HG03520 (cell line): ENCODE data around the gene CBX7.

Experiments
- ATAC-seq: cut with Tn5 transposase; IDR thresholded peaks from one replicate; pipeline ENCODE4 v1.9.1; 2021; ENCODE audit warnings: mild to moderate bottlenecking, moderate library complexity; ENCODE audit not compliant: unreplicated experiment

CBX7 gene

GRCh38 chr22:39094717-39095389 lies 57.6 kb downstream of the CBX7 start:
- ATAC-seq = no peak

- ATAC-seq = no peak
Measured at GRCh38 chr22:39092111-39092862, 60.2 kb downstream of the CBX7 start.

- no peak for ATAC-seq
Measured at GRCh38 chr22:39091126-39092081, 61.1 kb downstream of the CBX7 start.

- no peak for ATAC-seq
Measured at GRCh38 chr22:39090426-39091064, 61.9 kb downstream of the CBX7 start.

- no peak for ATAC-seq
Measured at GRCh38 chr22:39089928-39090327, 62.6 kb downstream of the CBX7 start.

GRCh38 chr22:39088685-39089032 lies 63.8 kb downstream of the CBX7 start:
- ATAC-seq = no peak

GRCh38 chr22:39087881-39088684 lies 64.4 kb downstream of the CBX7 start:
- no peak for ATAC-seq

- ATAC-seq = no peak
Measured at GRCh38 chr22:39087098-39087497, 65.4 kb downstream of the CBX7 start.

GRCh38 chr22:39084666-39085065 lies 67.8 kb downstream of the CBX7 start:
- ATAC-seq = no peak

- ATAC-seq = no peak
Measured at GRCh38 chr22:39083212-39084165, 69.0 kb downstream of the CBX7 start.

- ATAC-seq = no peak
Measured at GRCh38 chr22:39081598-39081997, 70.9 kb downstream of the CBX7 start.

- no peak for ATAC-seq
Measured at GRCh38 chr22:39081016-39081415, 71.5 kb downstream of the CBX7 start.
